GM18909 (cell line): Measurements from ENCODE around the gene ERC2.

Experiments used
- ATAC-seq: cut with Tn5 transposase; IDR thresholded peaks from one replicate; pipeline ENCODE4 v1.9.1; 2021; ENCODE audit warnings: mild to moderate bottlenecking; ENCODE audit not compliant: unreplicated experiment, poor library complexity

ERC2 gene

GRCh38 chr3:55963601-55964000 is 504.7 kb downstream of the ERC2 start:
- ATAC-seq = no peak

- ATAC-seq = no peak
These were observed 508.7 kb downstream of the ERC2 start for GRCh38 chr3:55959471-55960080.

GRCh38 chr3:55958605-55959004 is 509.7 kb downstream of the ERC2 start:
- no peak for ATAC-seq

- ATAC-seq = no peak
These were observed 512.3 kb downstream of the ERC2 start for GRCh38 chr3:55955891-55956477.

- ATAC-seq = no peak
These were observed 516.9 kb downstream of the ERC2 start for GRCh38 chr3:55951388-55951787.

- no peak for ATAC-seq
These were observed 520.9 kb downstream of the ERC2 start for GRCh38 chr3:55947406-55947805.

GRCh38 chr3:55946574-55947160 is 521.6 kb downstream of the ERC2 start:
- no peak for ATAC-seq

- no peak for ATAC-seq
These were observed 525.4 kb downstream of the ERC2 start for GRCh38 chr3:55942868-55943267.

- no peak for ATAC-seq
These were observed 529.0 kb downstream of the ERC2 start for GRCh38 chr3:55939287-55939686.

- ATAC-seq = no peak
These were observed 531.0 kb downstream of the ERC2 start for GRCh38 chr3:55937301-55937700.

- no peak for ATAC-seq
These were observed 531.7 kb downstream of the ERC2 start for GRCh38 chr3:55936549-55937052.

- no peak for ATAC-seq
These were observed 533.0 kb downstream of the ERC2 start for GRCh38 chr3:55935241-55935640.

- ATAC-seq = no peak
These were observed 533.5 kb downstream of the ERC2 start for GRCh38 chr3:55934771-55935170.

GRCh38 chr3:55929154-55929869 is 539.0 kb downstream of the ERC2 start:
- ATAC-seq = no peak

GRCh38 chr3:55923626-55924025 is 544.6 kb downstream of the ERC2 start:
- no peak for ATAC-seq

GRCh38 chr3:55923207-55923606 is 545.1 kb downstream of the ERC2 start:
- ATAC-seq = no peak

- no peak for ATAC-seq
These were observed 555.4 kb downstream of the ERC2 start for GRCh38 chr3:55912880-55913279.

GRCh38 chr3:55911266-55911665 is 557.0 kb downstream of the ERC2 start:
- ATAC-seq = no peak

- ATAC-seq = no peak
These were observed 557.7 kb downstream of the ERC2 start for GRCh38 chr3:55910543-55910942.

GRCh38 chr3:55909373-55909772 is 558.9 kb downstream of the ERC2 start:
- ATAC-seq = no peak

- ATAC-seq = no peak
These were observed 560.7 kb downstream of the ERC2 start for GRCh38 chr3:55907616-55908015.
